Calu3 (cell line): ENCODE results near the gene TBC1D19. TPM values are rescaled to one million over a fixed set of nuclear protein-coding genes. Genes with fewer than 3 reads are reported as not detected.

Experiments used
- BruUV-seq: library from RNA; stranded (reverse); fragments of 400-500 nt; replicated peaks from 2 replicates; lab custom pipeline; 2021; lab: Mats Ljungman, UMichigan
- CTCF ChIA-PET: fragments of 300-600 bp; sonication (Branson Sonifier 250); formaldehyde crosslinking; loops from one replicate; lab custom pipeline; 2022; ENCODE audit warnings: antibody characterized with exemption; lab: Charles Lee
- DNase-seq: peaks from one replicate; pipeline ENCODE4 v3.0.0; 2022
- H3K27ac Mint-ChIP-seq: one replicate; pipeline ENCODE4 v1.8.0; 2022; ENCODE audit warnings: mixed read lengths; ENCODE audit not compliant: unreplicated experiment
- H3K27me3 Mint-ChIP-seq: one replicate; pipeline ENCODE4 v1.8.0; 2022; ENCODE audit warnings: mixed read lengths; ENCODE audit not compliant: unreplicated experiment
- H3K36me3 Mint-ChIP-seq: one replicate; pipeline ENCODE4 v1.8.0; 2022; ENCODE audit warnings: mild to moderate bottlenecking, moderate library complexity, mixed read lengths; ENCODE audit not compliant: insufficient read depth, unreplicated experiment
- H3K4me1 Mint-ChIP-seq: one replicate; pipeline ENCODE4 v1.8.0; 2022; ENCODE audit warnings: mild to moderate bottlenecking, low read depth, mixed read lengths; ENCODE audit not compliant: unreplicated experiment
- H3K4me3 Mint-ChIP-seq: one replicate; pipeline ENCODE4 v1.8.0; 2022; ENCODE audit warnings: mild to moderate bottlenecking, low read depth, moderate library complexity, mixed read lengths; ENCODE audit not compliant: unreplicated experiment
- H3K9me3 Mint-ChIP-seq: one replicate; pipeline ENCODE4 v1.8.0; 2022; ENCODE audit warnings: low read depth, mixed read lengths; ENCODE audit not compliant: unreplicated experiment
- CTCF ChIP-seq: fragments of 200-600 bp; IDR thresholded peaks from one replicate; pipeline ENCODE4 v1.8.0; 2022; ENCODE audit warnings: antibody characterized with exemption; ENCODE audit not compliant: unreplicated experiment
- intact Hi-C: fragments of 100-400 bp; cut with micrococcal nuclease; formaldehyde crosslinking; loops from one replicate; pipeline ENCODE4 v1.10.0; 2022; ENCODE audit not compliant: unreplicated experiment
- total RNA-seq: library from RNA; stranded (reverse); gene quantifications from 2 replicates; pipeline ENCODE4 v1.2.3, GENCODE V29; 2022

TBC1D19 gene
- total RNA-seq, 1 experiment from 2014 or later, result 5.5 TPM

DNA sequence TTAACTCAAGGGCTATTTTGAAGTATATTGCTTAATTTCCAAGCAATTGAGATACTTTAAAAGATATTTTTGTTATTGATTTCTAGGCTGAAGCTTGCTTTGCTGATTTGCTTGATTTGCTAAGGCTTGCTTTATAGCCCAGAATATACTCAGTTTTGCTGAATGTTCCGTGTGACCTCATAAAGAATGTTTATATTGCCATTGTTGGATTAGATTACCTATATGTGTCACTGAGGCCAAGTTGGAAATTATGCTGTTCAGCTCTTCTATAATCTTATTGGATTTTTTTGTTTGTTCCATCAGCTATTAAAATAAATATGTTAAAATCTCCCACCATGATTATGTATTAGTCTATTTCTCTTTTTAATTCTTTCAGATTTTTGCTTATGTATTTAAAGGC lies 13.0 kb downstream of the TBC1D19 start:
- no peaks in the 10 kb centered on the region for H3K4me1 Mint-ChIP-seq
- H3K27me3 Mint-ChIP-seq, result no peaks in the 10 kb centered on the region
- intact Hi-C loops, result no loop called here
- H3K36me3 Mint-ChIP-seq, result no peaks in the 10 kb centered on the region
- TF ChIP-seq CTCF, result no peak
- no TSS peak for BruUV-seq
- H3K9me3 Mint-ChIP-seq, result no peaks in the 10 kb centered on the region
- DNase-seq, result no peak
- CTCF ChIA-PET, result no interaction called here
- H3K4me3 Mint-ChIP-seq, result no peak overlapping the region
- no peak overlapping the region for H3K27ac Mint-ChIP-seq

DNA sequence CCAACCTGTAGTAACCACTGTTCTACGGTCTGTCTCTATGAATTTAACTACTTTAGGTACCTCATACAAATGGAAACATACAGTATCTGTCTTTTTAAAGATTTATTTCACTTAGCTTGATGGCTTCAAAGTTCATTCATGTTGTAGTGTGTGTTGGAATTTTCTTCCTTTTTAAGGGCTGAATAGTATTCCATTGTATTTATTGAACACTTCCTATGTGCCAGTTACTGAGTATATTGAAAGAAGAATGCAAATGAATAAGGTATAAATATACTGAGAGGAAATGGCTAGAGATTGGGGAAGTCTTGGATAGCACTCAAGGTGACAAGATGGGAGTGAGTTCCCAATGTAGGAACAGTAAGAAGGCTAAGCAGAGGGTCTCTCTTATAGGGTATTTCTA lies 17.3 kb downstream of the TBC1D19 start:
- intact Hi-C loops, result no loop called here
- H3K9me3 Mint-ChIP-seq, result no peaks in the 10 kb centered on the region
- H3K27me3 Mint-ChIP-seq, result no peaks in the 10 kb centered on the region
- CTCF ChIA-PET, result no interaction called here
- BruUV-seq, result no TSS peak
- no peaks in the 10 kb centered on the region for H3K4me1 Mint-ChIP-seq
- DNase-seq, result no peak
- H3K4me3 Mint-ChIP-seq, result no peak overlapping the region
- H3K27ac Mint-ChIP-seq, result no peak overlapping the region
- no peaks in the 10 kb centered on the region for H3K36me3 Mint-ChIP-seq
- TF ChIP-seq CTCF, result no peak

- CTCF ChIA-PET, result no interaction called here
- Mint-ChIP-seq H3K4me1 (no peaks in the 10 kb centered on the region), H3K36me3 (no peaks in the 10 kb centered on the region), H3K4me3 (no peak overlapping the region), H3K27me3 (no peaks in the 10 kb centered on the region), H3K27ac (no peak overlapping the region), H3K9me3 (no peaks in the 10 kb centered on the region)
- no peak for DNase-seq
- no TSS peak for BruUV-seq
- intact Hi-C loops, result no loop called here
- TF ChIP-seq CTCF, result no peak
These were observed 23.9 kb downstream of the TBC1D19 start for GRCh38 chr4:26607776-26608175.

DNA sequence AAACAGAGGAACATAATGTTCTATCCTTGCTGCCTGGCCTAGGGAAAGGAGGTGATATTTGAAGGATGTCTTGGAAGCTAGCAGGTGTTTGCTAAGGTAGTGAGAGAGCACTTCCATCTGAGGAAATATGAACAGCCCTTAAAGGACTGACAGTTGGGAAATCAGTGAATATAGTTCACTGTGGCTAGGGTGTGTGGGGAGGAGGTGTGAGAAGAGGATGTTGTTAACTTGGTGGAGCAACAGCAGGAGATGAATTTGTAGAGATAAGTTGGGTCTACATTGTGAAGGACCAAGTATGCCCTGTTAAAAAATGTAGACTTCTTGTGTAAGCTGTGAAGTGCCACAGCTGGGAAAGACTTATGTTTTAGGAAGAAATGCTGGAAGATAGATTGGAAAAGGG lies 25.5 kb downstream of the TBC1D19 start:
- TF ChIP-seq CTCF, result no peak
- no peak overlapping the region for H3K4me3 Mint-ChIP-seq
- H3K36me3 Mint-ChIP-seq, result no peaks in the 10 kb centered on the region
- no peaks in the 10 kb centered on the region for H3K27me3 Mint-ChIP-seq
- intact Hi-C loops, result no loop called here
- BruUV-seq, result no TSS peak
- no peak for DNase-seq
- no peak overlapping the region for H3K27ac Mint-ChIP-seq
- H3K4me1 Mint-ChIP-seq, result no peaks in the 10 kb centered on the region
- CTCF ChIA-PET, result no interaction called here
- H3K9me3 Mint-ChIP-seq, result no peaks in the 10 kb centered on the region
